Ramos (cell line): Measurements from ENCODE around the gene ZNRF1.
"Not testable (repeated sequence)": the region's sequence is repeated elsewhere in the genome, so short reads cannot be mapped to it uniquely, and the experiment has no call there.

Experiments
- in situ Hi-C: fragments of 300-500 bp; cut with MboI; formaldehyde crosslinking; loops from one replicate; pipeline ENCODE4 v1.14.3; 2022; ENCODE audit warnings: low sequenced_read_pairs; ENCODE audit not compliant: unreplicated experiment

The ZNRF1 gene

GRCh38 chr16:75090899-75091298 is 92.1 kb downstream of the ZNRF1 start:
- in situ Hi-C loops = not testable (repeated sequence)

- in situ Hi-C loops = not testable (repeated sequence)
Observed at GRCh38 chr16:75091619-75092018, 92.8 kb downstream of the ZNRF1 start.

GRCh38 chr16:75092777-75093176 is 94.0 kb downstream of the ZNRF1 start:
- in situ Hi-C loops = no loop called here

GRCh38 chr16:75093598-75094540 is 95.0 kb downstream of the ZNRF1 start:
- in situ Hi-C loops = no loop called here

- in situ Hi-C loops = no loop called here
Observed at GRCh38 chr16:75095204-75095621, 96.4 kb downstream of the ZNRF1 start.

GRCh38 chr16:75096656-75097055 is 97.8 kb downstream of the ZNRF1 start:
- in situ Hi-C loops = no loop called here

- in situ Hi-C loops = no loop called here
Observed at GRCh38 chr16:75097191-75097761, 98.5 kb downstream of the ZNRF1 start.

GRCh38 chr16:75097941-75098901 is 99.4 kb downstream of the ZNRF1 start:
- in situ Hi-C loops = no loop called here

GRCh38 chr16:75099075-75099667 is 100.3 kb downstream of the ZNRF1 start:
- in situ Hi-C loops = no loop called here

GRCh38 chr16:75099738-75100602 is 101.1 kb downstream of the ZNRF1 start:
- in situ Hi-C loops = no loop called here

GRCh38 chr16:75100603-75100990 is 101.8 kb downstream of the ZNRF1 start:
- in situ Hi-C loops = no loop called here

GRCh38 chr16:75101635-75102034 is 102.8 kb downstream of the ZNRF1 start:
- in situ Hi-C loops = no loop called here

- in situ Hi-C loops = no loop called here
Observed at GRCh38 chr16:75102595-75102994, 103.8 kb downstream of the ZNRF1 start.

- in situ Hi-C loops = no loop called here
Observed at GRCh38 chr16:75103994-75104393, 105.2 kb downstream of the ZNRF1 start.

GRCh38 chr16:75104836-75105235 is 106.0 kb downstream of the ZNRF1 start:
- in situ Hi-C loops = loop anchor here (5.0 kb wide), 1 partner anchor 103 kb away; no protein-coding TSS in a partner anchor

GRCh38 chr16:75105306-75106061 is 106.7 kb downstream of the ZNRF1 start:
- in situ Hi-C loops = loop anchor here (5.0 kb wide), 1 partner anchor 103 kb away; no protein-coding TSS in a partner anchor

GRCh38 chr16:75106351-75107274 is 107.8 kb downstream of the ZNRF1 start:
- in situ Hi-C loops = loop anchor here (5.0 kb wide), 1 partner anchor 104 kb away; no protein-coding TSS in a partner anchor
